ENCODE data around the gene GIMD1. TPM values are rescaled to one million over a fixed set of nuclear protein-coding genes. Genes with fewer than 3 reads are reported as not detected.
"Not testable (repeated sequence)": the region's sequence is repeated elsewhere in the genome, so short reads cannot be mapped to it uniquely, and the experiment has no call there.

The GIMD1 gene
- polyA plus RNA-seq, 3 donors = not detected

- no peak for DNase-seq (ENCODE audit: low read depth in 3 of 3, low spot score in 2 of 3)
Measured at GRCh38 chr4:106353786-106354185, 14.8 kb downstream of the GIMD1 start.

DNA sequence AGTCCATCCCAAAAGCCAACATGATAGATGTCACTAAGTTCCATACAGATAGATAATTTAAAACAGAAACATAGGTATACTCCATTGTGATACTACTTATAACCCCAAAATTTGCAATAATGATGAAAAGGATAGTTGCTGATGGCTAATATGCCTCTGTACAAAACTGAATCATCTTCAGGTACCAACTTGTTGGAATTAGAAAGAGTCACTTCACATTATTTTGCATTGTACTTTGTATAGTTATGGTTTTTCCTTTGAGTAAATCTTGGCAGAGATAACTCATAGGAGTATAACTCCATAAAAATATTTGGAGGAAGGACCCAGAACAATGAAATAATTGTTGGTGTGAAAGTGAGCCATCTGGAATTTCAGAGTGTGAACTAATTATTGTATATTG is 17.6 kb downstream of the GIMD1 start:
- no peak for DNase-seq (ENCODE audit: low read depth in 3 of 3, low spot score in 2 of 3)

- no peak for DNase-seq (ENCODE audit: low read depth in 3 of 3, low spot score in 2 of 3)
Measured at GRCh38 chr4:106347167-106347566, 21.4 kb downstream of the GIMD1 start.

GRCh38 chr4:106344647-106344970 is 24.0 kb downstream of the GIMD1 start:
- DNase-seq (ENCODE audit: low read depth in 3 of 3, low spot score in 2 of 3) = no peak

GRCh38 chr4:106343865-106344646 is 24.5 kb downstream of the GIMD1 start:
- no peak for DNase-seq (ENCODE audit: low read depth in 3 of 3, low spot score in 2 of 3)

GRCh38 chr4:106340774-106341173 is 27.8 kb downstream of the GIMD1 start:
- DNase-seq (ENCODE audit: low read depth in 3 of 3, low spot score in 2 of 3) = no peak

- DNase-seq (ENCODE audit: low read depth in 3 of 3, low spot score in 2 of 3) = no peak
Measured at GRCh38 chr4:106339431-106339830, 29.1 kb downstream of the GIMD1 start.

GRCh38 chr4:106338671-106339070 is 29.9 kb downstream of the GIMD1 start:
- DNase-seq (ENCODE audit: low read depth in 3 of 3, low spot score in 2 of 3) = no peak

- no peak for DNase-seq (ENCODE audit: low read depth in 3 of 3, low spot score in 2 of 3)
Measured at GRCh38 chr4:106337916-106338315, 30.7 kb downstream of the GIMD1 start.

- DNase-seq (ENCODE audit: low read depth in 3 of 3, low spot score in 2 of 3) = no peak
Measured at GRCh38 chr4:106336618-106337017, 32.0 kb downstream of the GIMD1 start.

DNA sequence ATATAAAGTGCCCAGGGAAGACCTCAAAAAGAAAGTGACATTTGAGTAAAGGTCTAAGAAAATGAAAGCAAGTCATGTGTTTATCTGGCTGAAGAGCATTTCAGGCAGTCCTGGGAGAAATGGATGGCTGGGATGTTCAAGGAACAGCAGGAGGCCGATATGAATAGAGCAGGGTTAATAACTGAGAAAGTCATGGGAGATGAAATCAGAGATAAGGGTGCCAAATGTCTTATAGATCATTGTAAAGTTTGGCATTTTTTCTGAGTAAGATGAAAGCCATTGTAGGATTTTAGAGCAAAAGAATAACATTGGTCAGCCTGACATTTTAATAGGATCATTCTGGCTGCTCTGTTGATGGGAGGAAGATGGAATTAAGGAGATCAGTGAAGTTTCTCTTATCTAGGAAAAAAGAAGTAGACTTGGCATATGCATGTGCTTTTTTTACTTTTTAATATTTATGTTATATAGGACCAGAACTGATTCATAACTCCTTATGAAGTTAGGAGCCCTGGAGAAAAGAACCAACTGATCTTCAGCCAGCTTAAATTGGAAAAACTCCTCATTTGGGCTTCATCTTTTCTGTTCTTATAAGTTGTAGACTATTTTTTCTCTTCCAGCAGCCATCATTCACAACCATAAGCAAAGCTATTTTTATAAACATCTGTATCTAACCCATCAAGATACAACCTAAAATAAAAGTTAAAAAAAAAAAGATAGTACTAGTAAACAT is 33.7 kb downstream of the GIMD1 start:
- no peak for DNase-seq (ENCODE audit: low read depth in 3 of 3, low spot score in 2 of 3)

- no peak for DNase-seq (ENCODE audit: low read depth in 3 of 3, low spot score in 2 of 3)
Measured at GRCh38 chr4:106333186-106333585, 35.4 kb downstream of the GIMD1 start.

- DNase-seq (ENCODE audit: low read depth in 3 of 3, low spot score in 2 of 3) = no peak
Measured at GRCh38 chr4:106329041-106329618, 39.4 kb downstream of the GIMD1 start.

GRCh38 chr4:106325800-106326199 is 42.8 kb downstream of the GIMD1 start:
- DNase-seq (ENCODE audit: low read depth in 3 of 3, low spot score in 2 of 3) = no peak

DNA sequence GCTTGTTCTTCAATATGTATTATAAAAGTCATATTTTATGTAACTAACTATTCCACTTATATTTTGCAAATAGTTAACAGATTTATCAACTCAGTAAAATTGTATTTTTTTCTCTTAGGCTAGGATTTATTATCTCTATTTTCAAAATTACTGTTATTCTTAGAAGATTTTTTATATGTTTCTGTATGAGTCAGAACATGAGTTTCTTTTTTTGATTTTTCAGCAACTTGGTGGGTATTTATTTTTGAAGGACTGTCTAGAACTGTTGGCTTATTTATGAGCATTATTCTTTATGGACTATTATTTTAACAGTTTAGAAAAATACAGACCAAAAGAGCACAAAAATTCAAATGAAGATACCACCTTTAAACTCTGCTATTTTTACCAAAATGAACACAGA is 45.5 kb downstream of the GIMD1 start:
- DNase-seq (ENCODE audit: low read depth in 3 of 3, low spot score in 2 of 3) = no peak

DNA sequence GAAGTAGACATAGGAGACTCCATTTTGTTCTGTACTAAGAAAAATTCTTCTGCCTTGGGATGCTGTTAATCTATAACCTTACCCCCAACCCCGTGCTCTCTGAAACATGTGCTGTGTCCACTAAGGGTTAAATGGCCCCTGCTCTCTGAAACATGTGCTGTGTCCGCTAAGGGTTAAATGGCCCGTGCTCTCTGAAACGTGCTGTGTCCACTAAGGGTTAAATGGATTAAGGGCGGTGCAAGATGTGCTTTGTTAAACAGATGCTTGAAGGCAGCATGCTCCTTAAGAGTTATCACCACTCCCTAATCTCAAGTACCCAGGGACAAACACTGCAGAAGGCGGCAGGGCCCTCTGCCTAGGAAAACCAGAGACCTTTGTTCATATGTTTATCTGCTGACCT is 46.8 kb downstream of the GIMD1 start:
- DNase-seq (ENCODE audit: low read depth in 3 of 3, low spot score in 2 of 3) = not testable (repeated sequence)

DNA sequence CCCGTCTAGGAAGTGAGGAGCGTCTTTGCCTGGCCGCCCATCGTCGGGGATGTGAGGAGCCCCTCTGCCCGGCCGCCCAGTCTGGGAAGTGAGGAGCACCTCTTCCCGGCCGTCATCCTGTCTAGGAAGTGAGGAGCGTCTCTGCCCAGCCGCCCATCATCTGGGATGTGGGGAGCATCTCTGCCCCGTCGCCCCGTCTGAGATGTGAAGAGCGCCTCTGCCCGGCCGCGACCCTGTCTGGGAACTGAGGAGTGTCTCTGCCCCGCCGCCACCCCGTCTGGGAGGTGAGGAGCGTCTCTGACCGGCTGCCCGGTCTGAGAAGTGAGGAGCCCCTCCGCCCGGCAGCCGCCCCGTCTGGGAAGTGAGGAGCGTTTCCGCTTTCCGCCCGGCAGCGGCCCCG is 47.4 kb downstream of the GIMD1 start:
- not testable (repeated sequence) for DNase-seq (ENCODE audit: low read depth in 3 of 3, low spot score in 2 of 3)

DNA sequence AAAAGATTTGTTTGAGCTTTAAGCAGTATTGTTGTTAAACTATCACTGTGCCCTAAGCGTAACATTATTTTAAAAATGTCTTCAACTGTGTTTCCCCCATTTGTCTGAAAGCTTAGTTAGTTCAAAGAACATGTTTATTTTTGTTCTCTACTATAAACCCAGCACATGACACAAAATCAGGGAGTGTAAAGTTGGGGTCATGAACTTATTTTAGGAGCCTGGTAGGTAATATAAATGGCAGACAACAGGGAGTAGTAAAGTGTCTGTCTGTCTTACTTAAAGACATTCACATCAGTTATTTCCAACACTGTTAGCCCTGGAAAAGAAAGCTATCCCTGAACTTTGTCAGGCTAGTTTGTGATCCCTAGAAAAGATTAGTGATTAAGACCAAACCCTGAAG is 48.3 kb downstream of the GIMD1 start:
- DNase-seq (ENCODE audit: low read depth in 3 of 3, low spot score in 2 of 3) = no peak

- no peak for DNase-seq (ENCODE audit: low read depth in 3 of 3, low spot score in 2 of 3)
Measured at GRCh38 chr4:106318511-106318910, 50.1 kb downstream of the GIMD1 start.

GRCh38 chr4:106317815-106318214 is 50.8 kb downstream of the GIMD1 start:
- no peak for DNase-seq (ENCODE audit: low read depth in 3 of 3, low spot score in 2 of 3)

- peak in 2 of 3 donors; percentile 15 to 19 for DNase-seq (ENCODE audit: low read depth in 3 of 3, low spot score in 2 of 3)
Measured at GRCh38 chr4:106316773-106317409, 51.7 kb downstream of the GIMD1 start.
